Measurements from ENCODE around the gene CHRNA10. TPM values are rescaled to one million over a fixed set of nuclear protein-coding genes. Genes with fewer than 3 reads are reported as not detected.

Gene CHRNA10
- total RNA-seq (under 1 TPM in 8 of 9 donors, not detected in 1; 0.30 to 0.80 (median 0.47) TPM), polyA plus RNA-seq (under 1 TPM; 0.43 to 0.57 TPM)
- long read RNA-seq, donor 1, result 0 reads
- long read RNA-seq, donor 2, result 0 reads
- long read RNA-seq, donor 3, result 0 reads

GRCh38 chr11:3671334-3672254, at the start of gene CHRNA10:
CHRNA10 (minus strand) TSS chr11:3671384; CDS start chr11:3671312, 72 bp downstream.
- peaks cover 6 to 95% (median 62%) of the 10 kb centered on the region in 9 donors for H3K36me3 ChIP-seq
- ATAC-seq, result no peak
- H3K4me3 ChIP-seq, result no peak within 1 kb of the TSS
- H3K9me3 ChIP-seq, result no peaks in the 10 kb centered on the region
- no peaks in the 10 kb centered on the region for H3K27me3 ChIP-seq
- peaks cover 0 to 21% (median 0%) of the 10 kb centered on the region in 12 donors for H3K4me1 ChIP-seq
- TF ChIP-seq CTCF (IDR thresholded peaks at IDR 0.05) (no peak), POLR2A (IDR thresholded peaks at IDR 0.05) (no peak)
- intact Hi-C loops (cut with DNase I), result no loop called here
- WGBS, 4 donors, result 77 to 82% (median 81%) methylated on average over 8 to 9 of the region's 9 CpGs
- H3K27ac ChIP-seq, result peak within 1 kb of the TSS in 7 of 12 donors; percentile 17 to 54 (median 46)
- DNase-seq, result no peak

- Histone ChIP-seq H3K27me3 (no peaks in the 10 kb centered on the region), H3K27ac (no peak overlapping the region), H3K4me3 (no peak overlapping the region), H3K36me3 (peaks cover 5 to 96% (median 88%) of the 10 kb centered on the region in 9 donors), H3K4me1 (peaks cover 0 to 4% (median 0%) of the 10 kb centered on the region in 12 donors), H3K9me3 (no peaks in the 10 kb centered on the region)
- WGBS, 4 donors, result 91 to 93% (median 92%) methylated on average over 6 of the region's 6 CpGs
- DNase-seq (no peak), ATAC-seq (no peak)
- intact Hi-C loops (cut with DNase I), result no loop called here
- TF ChIP-seq CTCF (IDR thresholded peaks at IDR 0.05) (no peak), POLR2A (IDR thresholded peaks at IDR 0.05) (no peak)
Observed at GRCh38 chr11:3712274-3712673, 41.1 kb upstream of the CHRNA10 start.

GRCh38 chr11:3710485-3711259, 39.5 kb upstream of the CHRNA10 start:
- no peak for TF ChIP-seq CTCF (IDR thresholded peaks at IDR 0.05)
- ATAC-seq (no peak), DNase-seq (no peak)
- no peaks in the 10 kb centered on the region for H3K27me3 ChIP-seq
- intact Hi-C loops (cut with DNase I), result no loop called here
- H3K4me1 ChIP-seq, result peaks cover 0 to 4% (median 0%) of the 10 kb centered on the region in 12 donors
- H3K4me3 ChIP-seq, result no peak overlapping the region
- no peak overlapping the region for H3K27ac ChIP-seq
- H3K9me3 ChIP-seq, result no peaks in the 10 kb centered on the region
- WGBS, 4 donors, result 83 to 88% (median 86%) methylated on average over 4 of the region's 4 CpGs
- H3K36me3 ChIP-seq, result peaks cover 5 to 96% (median 81%) of the 10 kb centered on the region in 9 donors

GRCh38 chr11:3709977-3710376, 38.8 kb upstream of the CHRNA10 start:
- Histone ChIP-seq H3K4me3 (no peak overlapping the region), H3K4me1 (peaks cover 0 to 3% (median 0%) of the 10 kb centered on the region in 12 donors), H3K27ac (no peak overlapping the region), H3K9me3 (no peaks in the 10 kb centered on the region), H3K27me3 (no peaks in the 10 kb centered on the region), H3K36me3 (peaks cover 5 to 96% (median 81%) of the 10 kb centered on the region in 9 donors)
- intact Hi-C loops (cut with DNase I), result no loop called here
- 78 to 94% (median 91%) methylated on average over 1 of the region's 1 CpG for WGBS, 4 donors
- ATAC-seq, result no peak
- no peak for TF ChIP-seq POLR2A (IDR thresholded peaks at IDR 0.05)
- no peak for TF ChIP-seq CTCF (IDR thresholded peaks at IDR 0.05)
- DNase-seq, result no peak
